Suprapubic skin (tissue), 4 donors: ENCODE measurements around the gene SLC2A4. TPM values are rescaled to one million over a fixed set of nuclear protein-coding genes. Genes with fewer than 3 reads are reported as not detected.

Experiments used
- DNase-seq, 2 donors: peaks; one replicate each; pipeline ENCODE4 v3.0.0-alpha.2; 2019; ENCODE audit warnings: low spot score in 2 of 2
- H3K27ac ChIP-seq: fragments of 200-600 bp; sonication (generic); one replicate; pipeline ENCODE4 v1.5.1; 2019
- H3K27me3 ChIP-seq: fragments of 200-600 bp; sonication (generic); one replicate; pipeline ENCODE4 v1.5.1; 2019
- H3K36me3 ChIP-seq: fragments of 200-600 bp; sonication (generic); one replicate; pipeline ENCODE4 v1.5.1; 2019
- H3K4me1 ChIP-seq: fragments of 200-600 bp; sonication (generic); one replicate; pipeline ENCODE4 v1.5.1; 2019
- H3K4me3 ChIP-seq: fragments of 200-600 bp; sonication (generic); one replicate; pipeline ENCODE4 v1.5.1; 2019; ENCODE audit warnings: mild to moderate bottlenecking
- H3K9me3 ChIP-seq: fragments of 200-600 bp; sonication (generic); one replicate; pipeline ENCODE4 v1.5.1; 2019
- CTCF ChIP-seq, 2 donors: fragments of 200-600 bp in 1 of 2; fragments of 450-650 bp in 1 of 2; sonication (generic) in 1 of 2; IDR thresholded peaks; one replicate each; pipeline ENCODE4 v1.5.1; 2016 to 2019; ENCODE audit warnings: antibody characterized with exemption in 2 of 2, mild to moderate bottlenecking in 1 of 2, moderate library complexity in 1 of 2
- EP300 ChIP-seq: sonication (generic); formaldehyde crosslinking; IDR thresholded peaks from one replicate; pipeline ENCODE4 v1.6.1; 2017; ENCODE audit warnings: antibody characterized with exemption
- POLR2A ChIP-seq, 2 donors: fragments of 450-650 bp; IDR thresholded peaks; one replicate each; pipeline ENCODE4 v1.6.1; 2017; ENCODE audit warnings: antibody characterized with exemption in 2 of 2, mild to moderate bottlenecking in 2 of 2, moderate library complexity in 2 of 2
- POLR2AphosphoS5 ChIP-seq, 3 donors: sonication (generic); formaldehyde crosslinking; IDR thresholded peaks; one replicate each; pipeline ENCODE4 v1.6.1; 2017; ENCODE audit warnings: antibody characterized with exemption in 3 of 3
- WGBS: methylation state at CpG from one replicate; pipeline ENCODE4 v1.1.5; 2018; 5-methylcytosine and 5-hydroxymethylcytosine counted together
- total RNA-seq, 4 donors: library from RNA; depleted of rRNA; stranded (reverse); fragments of >200 nt; gene quantifications; one replicate each; pipeline ENCODE4 v1.1.0, GENCODE V29; 2016

Gene SLC2A4
- total RNA-seq, 4 donors from 2014 or later = 2.4 to 19.4 (median 10.8) TPM

DNA sequence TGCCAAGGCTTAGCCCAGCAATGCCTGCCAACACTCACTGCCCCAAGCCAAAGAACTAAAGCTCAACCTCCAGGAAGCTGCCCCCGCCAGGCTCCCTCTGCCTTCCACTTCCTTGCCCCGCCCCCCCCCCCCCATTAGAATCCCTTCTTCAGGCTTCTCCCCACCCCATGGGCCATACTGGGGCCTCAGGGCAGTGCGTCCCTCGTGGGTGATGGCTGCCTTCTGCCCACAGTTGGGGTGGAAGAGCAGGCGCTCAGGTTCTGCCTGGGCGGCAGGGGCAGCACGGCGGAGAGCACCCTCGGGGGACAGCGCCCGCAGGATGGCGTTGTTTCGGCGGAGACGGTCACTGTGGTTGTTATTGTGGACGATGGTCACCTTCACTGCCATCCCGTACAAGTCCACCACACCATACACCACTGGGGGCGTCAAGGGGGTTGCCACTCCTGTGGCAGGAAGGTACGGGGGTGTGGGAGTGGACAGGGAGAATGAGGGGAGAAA is 43.6 kb downstream of the SLC2A4 start:
- WGBS = 94% methylated on average over 19 of the region's 19 CpGs
- DNase-seq = no peak
- peaks cover 54% of the 10 kb centered on the region for H3K36me3 ChIP-seq
- H3K27ac ChIP-seq = no peak overlapping the region
- H3K4me1 ChIP-seq = peaks cover 18% of the 10 kb centered on the region
- no peak overlapping the region for H3K4me3 ChIP-seq
- TF ChIP-seq POLR2A (IDR thresholded peaks at IDR 0.05) (no peak), POLR2AphosphoS5 (IDR thresholded peaks at IDR 0.05) (no peak), EP300 (no peak), CTCF (IDR thresholded peaks at IDR 0.05) (no peak)
- no peaks in the 10 kb centered on the region for H3K9me3 ChIP-seq
- H3K27me3 ChIP-seq = no peaks in the 10 kb centered on the region

- TF ChIP-seq POLR2A (IDR thresholded peaks at IDR 0.05) (no peak), CTCF (IDR thresholded peaks at IDR 0.05) (no peak), POLR2AphosphoS5 (IDR thresholded peaks at IDR 0.05) (no peak), EP300 (no peak)
- no peak for DNase-seq
- no peaks in the 10 kb centered on the region for H3K9me3 ChIP-seq
- H3K27ac ChIP-seq = no peak overlapping the region
- H3K4me3 ChIP-seq = no peak overlapping the region
- H3K4me1 ChIP-seq = peaks cover 26% of the 10 kb centered on the region
- no peaks in the 10 kb centered on the region for H3K27me3 ChIP-seq
- peaks cover 46% of the 10 kb centered on the region for H3K36me3 ChIP-seq
- 93% methylated on average over 4 of the region's 11 CpGs for WGBS
These were observed 44.7 kb downstream of the SLC2A4 start for GRCh38 chr17:7326186-7326585.

GRCh38 chr17:7327056-7327455 is 45.5 kb downstream of the SLC2A4 start:
- Histone ChIP-seq H3K4me3 (no peak overlapping the region), H3K27me3 (no peaks in the 10 kb centered on the region), H3K36me3 (peaks cover 37% of the 10 kb centered on the region), H3K4me1 (peaks cover 26% of the 10 kb centered on the region), H3K27ac (no peak overlapping the region), H3K9me3 (no peaks in the 10 kb centered on the region)
- DNase-seq = no peak
- TF ChIP-seq CTCF (IDR thresholded peaks at IDR 0.05) = no peak
- no peak for TF ChIP-seq POLR2A (IDR thresholded peaks at IDR 0.05)
- TF ChIP-seq EP300 = no peak
- TF ChIP-seq POLR2AphosphoS5 (IDR thresholded peaks at IDR 0.05) = no peak
- WGBS = 89% methylated on average over 7 of the region's 7 CpGs

DNA sequence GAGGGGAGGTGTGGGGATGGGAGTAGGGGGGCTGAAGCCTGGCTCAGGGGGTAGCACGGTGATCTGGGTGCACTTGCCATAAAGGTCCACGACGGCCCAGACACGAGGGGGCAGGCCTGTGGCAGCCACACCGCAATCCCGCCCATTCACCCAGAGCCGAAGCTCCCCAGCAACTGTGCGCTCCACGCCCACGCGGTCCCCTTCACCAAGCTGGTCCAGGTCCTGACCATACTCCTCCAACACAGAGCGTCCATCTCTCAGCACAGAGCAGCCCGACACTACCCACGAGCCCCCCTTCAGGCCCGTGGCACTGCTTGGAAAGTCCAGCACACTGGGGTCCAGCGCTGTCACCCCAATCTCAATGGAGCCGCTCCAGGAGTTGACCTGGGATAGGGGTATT is 46.0 kb downstream of the SLC2A4 start:
- peak in 1 of 2 donors; percentile 66 for DNase-seq
- H3K27ac ChIP-seq = no peak overlapping the region
- TF ChIP-seq EP300 = no peak
- TF ChIP-seq CTCF (IDR thresholded peaks at IDR 0.05) = no peak
- TF ChIP-seq POLR2A (IDR thresholded peaks at IDR 0.05) = no peak
- TF ChIP-seq POLR2AphosphoS5 (IDR thresholded peaks at IDR 0.05) = no peak
- H3K4me1 ChIP-seq = peaks cover 26% of the 10 kb centered on the region
- H3K27me3 ChIP-seq = no peaks in the 10 kb centered on the region
- 84% methylated on average over 14 of the region's 17 CpGs for WGBS
- H3K36me3 ChIP-seq = peaks cover 33% of the 10 kb centered on the region
- H3K4me3 ChIP-seq = no peak overlapping the region
- H3K9me3 ChIP-seq = no peaks in the 10 kb centered on the region

DNA sequence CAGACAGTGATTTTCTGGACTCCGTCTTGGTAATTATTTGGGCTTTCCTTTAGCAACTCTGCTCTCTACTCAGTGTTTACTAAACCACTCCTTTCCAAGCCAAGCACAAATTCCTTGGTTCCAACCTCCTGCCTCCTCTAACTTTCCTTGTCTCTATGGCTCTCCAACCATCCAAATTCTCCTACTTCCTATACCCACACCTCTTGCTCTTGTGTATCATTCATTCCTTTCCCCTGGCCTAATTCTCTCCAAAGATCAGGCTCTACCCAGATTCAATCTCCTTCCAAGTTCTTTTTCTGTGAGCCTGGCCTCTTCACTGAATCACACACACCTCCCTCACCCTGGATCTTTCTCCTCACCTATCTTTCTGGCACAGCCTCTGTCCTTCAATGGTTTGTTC is 46.5 kb downstream of the SLC2A4 start:
- WGBS = 71% methylated on average over 1 of the region's 1 CpG
- Histone ChIP-seq H3K27ac (no peak overlapping the region), H3K27me3 (no peaks in the 10 kb centered on the region), H3K9me3 (no peaks in the 10 kb centered on the region), H3K4me3 (peak overlapping the region; percentile 71), H3K36me3 (peaks cover 28% of the 10 kb centered on the region), H3K4me1 (peaks cover 26% of the 10 kb centered on the region)
- TF ChIP-seq EP300 (no peak), POLR2AphosphoS5 (IDR thresholded peaks at IDR 0.05) (no peak)
- DNase-seq = no peak
